Measurements from ENCODE around the gene TMEM44.
"Not testable (repeated sequence)": the region's sequence is repeated elsewhere in the genome, so short reads cannot be mapped to it uniquely, and the experiment has no call there.

TMEM44 gene

DNA sequence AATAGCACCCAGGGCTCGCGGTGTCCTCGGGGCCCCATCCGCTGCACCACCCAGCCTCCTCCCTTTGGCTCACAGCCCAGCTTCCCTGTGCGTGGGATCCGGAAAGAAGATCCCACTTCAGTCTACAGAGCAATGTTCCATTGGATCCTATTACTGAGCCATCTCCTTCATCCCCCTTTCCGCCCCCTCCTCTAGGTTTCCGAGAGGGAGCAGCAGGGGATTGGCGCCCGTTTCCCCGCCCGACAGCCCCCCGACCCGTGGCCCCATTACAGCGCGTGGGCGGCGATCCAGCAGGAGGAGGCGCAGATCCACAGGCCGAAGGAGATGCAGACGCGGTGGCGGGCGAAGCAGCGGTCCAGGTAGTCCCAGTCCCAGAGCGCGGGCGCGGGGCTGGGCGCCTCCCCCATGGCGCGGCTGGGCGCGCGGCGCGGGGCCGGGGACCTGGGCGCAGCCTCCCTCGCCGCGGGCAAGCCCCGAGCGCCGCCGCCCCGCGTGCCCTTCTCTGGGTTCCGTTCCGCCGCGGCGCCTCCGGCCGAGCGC lies 340 bp downstream of the TMEM44 start:
- TF ChIP-seq, protein P1, sequence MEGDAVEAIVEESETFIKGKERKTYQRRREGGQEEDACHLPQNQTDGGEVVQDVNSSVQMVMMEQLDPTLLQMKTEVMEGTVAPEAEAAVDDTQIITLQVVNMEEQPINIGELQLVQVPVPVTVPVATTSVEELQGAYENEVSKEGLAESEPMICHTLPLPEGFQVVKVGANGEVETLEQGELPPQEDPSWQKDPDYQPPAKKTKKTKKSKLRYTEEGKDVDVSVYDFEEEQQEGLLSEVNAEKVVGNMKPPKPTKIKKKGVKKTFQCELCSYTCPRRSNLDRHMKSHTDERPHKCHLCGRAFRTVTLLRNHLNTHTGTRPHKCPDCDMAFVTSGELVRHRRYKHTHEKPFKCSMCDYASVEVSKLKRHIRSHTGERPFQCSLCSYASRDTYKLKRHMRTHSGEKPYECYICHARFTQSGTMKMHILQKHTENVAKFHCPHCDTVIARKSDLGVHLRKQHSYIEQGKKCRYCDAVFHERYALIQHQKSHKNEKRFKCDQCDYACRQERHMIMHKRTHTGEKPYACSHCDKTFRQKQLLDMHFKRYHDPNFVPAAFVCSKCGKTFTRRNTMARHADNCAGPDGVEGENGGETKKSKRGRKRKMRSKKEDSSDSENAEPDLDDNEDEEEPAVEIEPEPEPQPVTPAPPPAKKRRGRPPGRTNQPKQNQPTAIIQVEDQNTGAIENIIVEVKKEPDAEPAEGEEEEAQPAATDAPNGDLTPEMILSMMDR (IDR thresholded peaks at IDR 0.05; ENCODE audit: borderline replicate concordance, insufficient read depth, low read depth, low read length), result no peak
- peak overlapping the region; percentile 73 for H3K4me3 ChIP-seq (ENCODE audit: low read depth, low read length)

DNA sequence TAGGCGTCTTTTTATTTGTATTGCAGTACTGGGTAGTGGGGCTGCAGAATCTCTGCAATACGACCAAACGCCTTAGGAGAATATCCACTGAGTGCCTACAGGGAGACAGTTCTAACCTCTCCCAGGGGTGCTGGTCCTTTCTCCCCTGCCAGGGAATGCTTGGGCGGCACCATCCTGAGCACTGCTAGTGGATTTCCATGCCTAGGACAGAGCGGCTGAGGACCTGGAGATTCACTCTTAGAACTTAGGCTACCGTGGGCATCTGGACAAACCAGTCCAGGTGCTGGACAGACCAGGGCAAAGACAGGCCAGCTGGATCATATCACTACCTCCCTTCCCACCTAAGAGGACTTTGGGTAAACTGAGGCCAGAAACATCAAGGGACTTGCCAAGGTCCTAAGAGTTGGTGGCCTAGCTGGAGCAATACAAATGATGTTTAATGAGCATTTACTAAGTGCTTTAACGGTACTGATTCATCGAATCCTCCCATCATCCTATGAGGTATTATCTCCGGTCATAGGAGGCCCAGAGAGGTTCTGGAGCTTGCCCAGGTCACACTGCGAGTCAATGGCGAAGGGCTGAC lies 902 bp downstream of the TMEM44 start:
- peak overlapping the region; percentile 73 for H3K4me3 ChIP-seq (ENCODE audit: low read depth, low read length)
- TF ChIP-seq, protein P1 (IDR thresholded peaks at IDR 0.05; ENCODE audit: borderline replicate concordance, insufficient read depth, low read depth, low read length), result no peak

DNA sequence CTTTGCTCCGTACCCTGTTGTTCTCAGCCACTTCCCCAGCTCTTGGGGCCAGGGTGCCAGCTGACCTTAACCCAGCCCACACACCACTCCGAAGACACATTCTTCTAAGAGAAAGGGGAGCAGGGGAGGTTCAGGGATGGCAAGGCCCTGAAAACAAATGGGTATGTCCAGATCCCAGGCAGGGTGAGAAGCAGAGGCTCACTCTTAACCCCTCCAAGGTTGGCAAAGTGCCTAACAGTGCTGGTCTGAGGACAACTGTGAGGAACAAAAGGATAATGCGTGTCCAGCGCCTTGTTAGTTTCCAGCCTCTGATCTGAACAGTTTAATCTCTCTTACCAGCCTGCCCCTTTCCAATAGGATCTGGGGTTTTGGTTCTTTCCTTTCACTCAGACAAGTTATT lies 1.5 kb downstream of the TMEM44 start:
- H3K4me3 ChIP-seq (ENCODE audit: low read depth, low read length), result no peak overlapping the region
- TF ChIP-seq, protein P1 (IDR thresholded peaks at IDR 0.05; ENCODE audit: borderline replicate concordance, insufficient read depth, low read depth, low read length), result no peak

DNA sequence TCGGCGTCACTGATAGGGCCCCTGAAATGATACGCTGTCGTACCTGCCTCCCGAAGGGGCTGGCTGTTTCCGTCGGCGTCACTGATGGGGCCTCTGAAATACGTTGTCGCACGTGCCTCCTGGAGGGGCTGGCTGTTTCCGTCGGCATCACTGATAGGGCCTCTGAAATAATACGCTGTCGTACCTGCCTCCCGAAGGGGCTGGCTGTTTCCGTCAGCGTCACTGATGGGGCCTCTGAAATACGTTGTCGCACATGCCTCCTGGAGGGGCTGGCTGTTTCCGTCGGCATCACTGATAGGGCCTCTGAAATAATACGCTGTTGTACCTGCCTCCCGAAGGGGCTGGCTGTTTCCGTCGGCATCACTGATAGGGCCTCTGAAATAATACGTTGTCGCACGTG lies 2.5 kb downstream of the TMEM44 start:
- not testable (repeated sequence) for H3K4me3 ChIP-seq (ENCODE audit: low read depth, low read length)

DNA sequence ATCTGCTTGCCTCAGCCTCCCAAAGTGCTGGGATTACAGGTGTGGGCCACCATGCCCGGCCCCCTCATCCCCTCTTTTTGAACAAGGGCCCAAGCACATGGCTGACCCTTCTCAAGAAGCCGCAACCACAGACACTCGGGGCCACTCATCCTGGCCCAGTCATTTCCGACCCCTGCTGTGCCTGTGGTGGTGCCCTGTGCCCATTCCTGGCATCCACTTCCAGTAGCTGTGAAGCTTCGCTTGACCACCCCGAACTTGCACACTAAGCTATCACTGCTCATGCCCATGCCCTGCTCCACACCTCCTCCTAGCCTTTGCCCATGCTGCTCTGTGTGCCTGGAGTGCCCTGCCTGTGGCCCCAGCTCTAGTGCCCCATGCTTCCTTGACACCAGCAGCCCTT lies 8.3 kb downstream of the TMEM44 start:
- no peak overlapping the region for H3K4me3 ChIP-seq (ENCODE audit: low read depth, low read length)
- TF ChIP-seq, protein P1 (IDR thresholded peaks at IDR 0.05; ENCODE audit: borderline replicate concordance, insufficient read depth, low read depth, low read length), result no peak

DNA sequence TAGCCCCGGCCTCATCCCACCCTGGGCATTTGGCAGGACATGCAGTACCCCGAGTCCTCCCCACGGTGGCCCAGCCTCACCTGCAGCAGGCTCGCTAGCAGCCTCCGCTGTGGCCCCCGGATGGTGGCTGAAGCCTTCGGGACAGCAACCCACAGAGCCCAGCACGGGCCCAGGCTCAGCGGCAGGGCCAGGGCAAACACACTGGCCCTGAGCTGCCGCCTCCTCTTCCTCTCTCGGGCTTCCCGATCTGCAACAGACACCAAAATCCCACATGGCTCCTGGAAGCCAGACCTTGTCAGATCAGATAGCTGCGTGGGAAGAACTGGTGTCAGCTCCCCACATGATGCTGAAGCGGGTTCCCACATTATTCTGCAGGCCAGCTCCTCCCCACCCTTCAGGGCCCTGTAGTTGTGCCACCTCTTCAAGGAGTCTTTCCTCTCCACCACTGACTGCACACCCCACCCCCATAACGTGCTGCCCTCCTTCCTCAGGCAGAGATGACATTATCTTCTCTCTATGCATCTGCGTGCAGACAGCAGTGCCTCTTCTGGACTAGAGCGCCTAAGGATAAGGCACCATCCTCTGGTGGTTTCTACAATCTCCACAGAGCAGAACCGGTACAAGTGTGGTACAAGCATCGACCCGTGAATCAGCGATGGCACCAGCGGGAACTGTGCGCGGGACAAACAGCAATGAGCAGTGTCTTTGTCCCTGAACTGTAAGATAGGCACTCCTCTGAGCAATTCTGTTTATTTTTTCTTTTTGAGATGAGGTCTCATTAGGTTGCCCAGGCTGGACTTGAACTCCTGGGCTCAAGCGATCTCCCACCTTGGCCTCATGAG lies 9.5 kb downstream of the TMEM44 start:
- TF ChIP-seq, protein P1 (IDR thresholded peaks at IDR 0.05; ENCODE audit: borderline replicate concordance, insufficient read depth, low read depth, low read length), result no peak
- no peak overlapping the region for H3K4me3 ChIP-seq (ENCODE audit: low read depth, low read length)

DNA sequence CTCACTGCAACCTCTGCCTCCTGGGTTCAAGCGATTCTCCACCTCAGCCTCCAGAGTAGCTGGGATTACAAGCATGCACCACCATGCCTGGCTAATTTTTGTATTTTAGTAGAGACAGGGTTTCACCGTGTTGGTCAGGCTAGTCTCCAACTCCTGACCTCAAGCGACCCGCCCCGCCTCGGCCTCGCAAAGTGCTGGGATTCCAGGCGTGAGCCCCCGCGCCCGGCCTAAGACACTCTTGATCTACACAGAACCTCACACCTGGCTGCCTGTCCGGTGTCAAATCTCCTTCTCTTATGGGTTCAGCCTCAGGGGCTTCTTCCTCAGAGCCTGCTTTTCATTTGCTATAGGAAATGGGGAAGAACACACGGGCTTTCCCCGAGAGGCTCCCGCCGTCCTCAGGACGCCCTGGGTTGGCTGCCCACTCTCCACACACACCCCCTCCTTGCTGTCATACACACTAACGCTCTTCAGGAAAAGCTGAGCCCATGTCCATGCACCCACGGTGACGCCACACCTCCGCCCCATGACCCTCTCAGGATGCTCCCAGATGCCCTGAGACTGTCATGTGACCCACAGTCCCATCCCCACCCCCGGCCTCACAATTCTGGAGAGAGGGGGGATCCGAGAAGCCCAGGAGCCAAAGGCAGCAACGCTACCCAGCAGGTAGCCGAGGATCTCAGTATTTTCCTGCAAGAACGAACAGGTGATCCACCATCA lies 10.4 kb downstream of the TMEM44 start:
- TF ChIP-seq, protein P1 (IDR thresholded peaks at IDR 0.05; ENCODE audit: borderline replicate concordance, insufficient read depth, low read depth, low read length), result no peak
- no peak overlapping the region for H3K4me3 ChIP-seq (ENCODE audit: low read depth, low read length)
